Head of caudate nucleus (tissue), 42 donors: ENCODE data around the gene ASCL2.
"Not testable (repeated sequence)": the region's sequence is repeated elsewhere in the genome, so short reads cannot be mapped to it uniquely, and the experiment has no call there.

ENCODE experiments used
- DNase-seq, 42 donors: peaks; one replicate each; pipeline versions ENCODE4 v3.0.0 to v3.0.0-alpha.2; 2020 to 2021; ENCODE audit warnings: mixed read lengths in 7 of 42
- intact Hi-C: fragments of 100-400 bp; cut with DNase I; formaldehyde crosslinking; loops from one replicate; pipeline ENCODE4 v1.15.0; 2022

The ASCL2 gene

DNA sequence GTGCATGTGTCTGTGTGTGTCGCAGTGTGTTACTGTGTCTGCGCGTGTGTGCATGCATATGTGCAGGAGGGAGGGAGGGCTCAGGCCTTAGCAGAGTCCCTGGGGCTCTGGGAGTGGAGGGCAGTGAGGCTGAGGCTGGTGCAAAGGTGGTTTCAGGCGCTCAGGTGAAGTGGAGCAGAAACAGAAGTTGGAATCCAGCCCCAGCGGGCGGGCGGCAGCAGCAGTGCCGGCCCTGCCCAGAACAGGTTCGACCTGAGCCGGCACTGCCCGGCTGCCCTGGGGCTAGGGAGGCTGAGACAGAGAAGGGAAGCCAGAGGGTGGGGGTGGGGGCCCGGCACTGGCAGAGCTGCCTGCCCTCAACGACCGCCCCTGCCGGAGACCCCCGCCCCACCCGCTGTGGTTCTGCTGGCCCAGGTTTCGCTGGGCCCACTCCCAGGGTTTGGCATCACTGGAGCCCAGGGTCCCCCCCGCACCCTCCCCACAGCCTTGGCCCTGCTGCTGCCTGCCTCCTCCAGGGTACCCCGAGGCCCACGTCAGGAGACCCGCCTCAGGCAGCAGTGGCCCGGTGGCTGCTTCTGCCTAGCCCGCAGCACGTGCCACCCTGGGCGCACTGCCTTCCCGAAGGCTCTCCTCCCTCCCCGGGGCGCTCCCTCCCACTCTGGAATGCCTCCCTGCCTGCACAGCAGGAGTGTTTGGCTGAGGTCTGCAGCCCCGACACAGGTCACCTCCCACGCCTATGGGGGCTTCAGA, 13.3 kb downstream of the ASCL2 start:
- intact Hi-C loops, result no loop called here
- peak in 5 of 42 donors; percentile 12 to 34 (median 27) for DNase-seq

GRCh38 chr11:2256293-2256913, 14.0 kb downstream of the ASCL2 start:
- peak in 2 of 42 donors; percentile 9 to 29 for DNase-seq
- intact Hi-C loops, result no loop called here

GRCh38 chr11:2252018-2252417, 18.4 kb downstream of the ASCL2 start:
- intact Hi-C loops, result no loop called here
- DNase-seq, result peak in 4 of 42 donors; percentile 7 to 28 (median 11)

DNA sequence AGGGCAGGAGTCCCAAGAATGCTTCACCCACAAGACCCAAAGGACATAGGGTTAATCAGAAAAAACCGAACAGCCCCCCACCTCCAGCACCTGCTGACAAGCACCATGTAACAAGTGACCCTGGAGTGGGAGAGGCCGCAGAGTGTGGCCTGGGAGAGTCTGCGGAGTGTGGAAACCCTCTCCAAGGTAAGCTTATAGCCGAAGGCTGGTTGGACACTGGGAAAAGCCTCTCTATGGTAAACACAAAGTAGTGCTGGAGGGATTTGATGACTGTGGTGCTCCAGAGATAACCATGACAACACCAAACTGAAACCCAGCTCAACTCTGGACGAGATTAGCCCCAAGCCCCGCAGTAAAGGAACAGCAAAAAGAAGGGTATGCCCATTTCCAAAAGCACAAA, 19.2 kb downstream of the ASCL2 start:
- intact Hi-C loops, result no loop called here
- peak in 1 of 42 donors; percentile 4 for DNase-seq

DNA sequence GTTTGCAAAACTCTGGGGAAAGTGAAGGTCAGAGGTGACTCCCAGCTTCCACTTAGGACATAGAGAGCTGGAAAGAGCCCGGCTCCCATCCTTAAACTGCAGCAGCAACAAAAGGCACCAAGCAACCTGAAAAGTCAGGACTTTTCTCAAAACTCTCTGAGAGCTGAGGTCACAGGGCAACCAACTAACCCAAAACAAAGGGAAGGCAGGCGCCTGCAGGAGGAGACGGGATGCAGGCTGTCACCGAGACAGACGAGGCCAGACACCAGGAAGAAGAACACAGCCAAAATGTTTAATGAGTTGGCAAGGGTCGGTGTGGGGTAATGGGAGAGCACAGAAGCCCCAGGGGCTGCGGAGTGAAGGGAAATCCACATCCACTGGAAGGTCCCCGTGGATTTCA, 19.9 kb downstream of the ASCL2 start:
- intact Hi-C loops, result no loop called here
- DNase-seq, result no peak

GRCh38 chr11:2250041-2250440, 20.3 kb downstream of the ASCL2 start:
- intact Hi-C loops, result no loop called here

DNA sequence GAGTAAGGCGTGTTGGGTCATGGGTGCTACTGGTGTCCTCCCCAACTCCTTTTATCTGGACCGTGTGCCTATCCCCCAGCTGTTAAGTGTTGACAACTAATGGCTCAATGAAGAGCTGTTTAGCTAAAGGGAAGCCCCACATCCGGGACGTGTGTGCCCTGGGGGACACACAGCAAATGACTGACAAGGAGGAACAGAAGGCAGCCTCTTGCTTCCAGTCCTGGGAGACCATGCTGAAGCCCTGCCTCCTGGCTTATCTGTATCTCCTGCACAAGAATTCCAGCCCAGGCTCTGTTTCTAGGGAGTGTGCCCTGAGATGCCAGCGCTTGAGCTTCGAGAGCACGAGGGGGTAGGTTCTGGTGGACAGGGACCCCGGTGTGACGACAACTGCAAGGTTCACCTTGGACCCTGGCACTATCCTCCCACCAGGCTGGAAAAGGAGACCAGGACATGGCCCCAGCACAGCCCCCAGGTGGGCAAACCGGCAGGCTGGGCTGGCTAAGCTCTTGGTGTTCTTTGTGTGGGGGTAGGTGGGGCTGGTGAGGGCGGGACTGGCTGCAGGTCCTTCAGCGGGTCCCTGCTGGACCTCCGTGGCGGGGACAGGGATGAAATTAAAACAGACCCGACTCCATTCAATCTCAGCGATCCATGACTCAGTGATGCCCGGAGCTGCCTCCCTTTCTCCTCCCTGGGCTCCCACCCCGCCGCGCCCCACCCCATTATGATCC, 21.0 kb downstream of the ASCL2 start:
- intact Hi-C loops, result no loop called here
- DNase-seq, result peak in 1 of 42 donors; percentile 7

More at GRCh38 chr11:2250041-2250440, 20.3 kb downstream of the ASCL2 start:
- DNase-seq, result peak in 1 of 42 donors; percentile 2

DNA sequence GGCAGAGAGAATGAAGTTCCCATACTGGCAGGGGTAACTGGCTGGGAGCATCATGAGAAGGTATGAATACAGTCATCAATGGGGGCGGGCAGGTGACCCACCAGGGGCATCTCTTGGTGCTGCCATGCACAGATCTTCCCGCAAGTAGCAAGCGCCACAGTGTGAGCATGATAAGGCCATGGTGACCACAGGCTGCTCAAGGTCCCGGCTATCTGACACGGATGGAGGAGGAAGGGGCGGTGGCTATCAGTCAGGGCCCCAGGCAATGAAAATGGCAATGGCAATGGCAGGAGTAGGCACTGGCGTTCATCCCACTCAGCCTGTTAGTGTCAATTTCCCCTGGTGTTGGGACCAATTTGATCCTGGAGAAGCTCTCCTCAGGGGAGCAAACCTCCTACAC, 21.6 kb downstream of the ASCL2 start:
- intact Hi-C loops, result no loop called here
- DNase-seq, result no peak

DNA sequence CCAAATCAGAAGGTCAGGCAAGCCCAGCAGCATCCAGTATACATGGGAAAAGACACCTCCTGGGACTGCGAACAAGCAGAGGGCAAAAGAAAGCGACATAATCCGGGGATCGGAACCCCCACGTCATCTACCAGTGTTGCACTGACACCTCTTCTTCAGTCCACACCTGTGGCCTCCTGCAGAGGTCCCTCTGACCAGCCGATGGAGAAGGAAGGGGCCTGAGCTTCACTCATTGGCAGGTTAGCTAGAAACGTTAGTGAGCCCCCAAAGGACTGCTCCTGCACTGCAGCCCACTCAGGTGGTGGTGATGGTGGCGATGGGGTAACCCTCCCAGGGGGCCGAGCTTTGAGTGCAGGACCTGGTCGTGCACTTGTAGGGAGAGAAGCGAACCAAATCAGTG, 22.1 kb downstream of the ASCL2 start:
- DNase-seq, result no peak
- intact Hi-C loops, result no loop called here

DNA sequence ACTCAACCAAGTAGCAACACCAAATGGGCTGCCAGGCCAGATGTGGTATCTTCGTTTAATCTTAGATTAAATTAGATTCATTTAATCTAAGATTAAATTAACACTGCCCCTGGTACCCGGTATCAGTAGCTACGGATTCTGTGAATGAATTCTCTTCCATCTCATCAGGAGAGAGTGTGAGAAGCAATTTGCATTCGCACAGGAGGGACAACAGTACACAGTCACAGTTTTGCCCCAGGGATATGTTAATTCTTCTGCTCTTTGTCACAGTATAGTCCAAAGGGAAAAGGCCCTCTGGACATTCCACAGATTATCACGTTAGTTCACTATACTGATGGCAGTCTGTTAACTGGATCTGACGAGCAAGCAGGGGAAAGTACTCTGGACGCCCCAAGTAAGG, 22.9 kb downstream of the ASCL2 start:
- DNase-seq, result no peak
- intact Hi-C loops, result no loop called here

DNA sequence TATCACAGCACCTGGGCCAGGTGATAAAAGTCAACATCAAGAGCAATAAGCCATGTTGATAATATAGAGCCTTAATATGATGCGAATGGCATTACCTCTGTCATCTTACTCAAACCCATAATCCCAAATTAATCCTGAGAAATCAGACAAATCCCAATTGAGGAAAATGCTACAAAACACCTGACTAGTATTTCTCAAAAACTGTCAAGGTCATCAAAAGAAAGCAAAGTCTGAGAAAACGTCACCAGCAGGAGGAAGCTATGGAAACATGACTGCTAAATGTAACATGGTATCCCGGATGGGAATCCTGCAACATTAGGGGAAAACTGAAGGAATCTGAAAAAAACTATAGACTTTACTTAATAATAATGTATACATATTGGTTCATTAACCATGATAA, 29.6 kb downstream of the ASCL2 start:
- no peak for DNase-seq
- intact Hi-C loops, result no loop called here

DNA sequence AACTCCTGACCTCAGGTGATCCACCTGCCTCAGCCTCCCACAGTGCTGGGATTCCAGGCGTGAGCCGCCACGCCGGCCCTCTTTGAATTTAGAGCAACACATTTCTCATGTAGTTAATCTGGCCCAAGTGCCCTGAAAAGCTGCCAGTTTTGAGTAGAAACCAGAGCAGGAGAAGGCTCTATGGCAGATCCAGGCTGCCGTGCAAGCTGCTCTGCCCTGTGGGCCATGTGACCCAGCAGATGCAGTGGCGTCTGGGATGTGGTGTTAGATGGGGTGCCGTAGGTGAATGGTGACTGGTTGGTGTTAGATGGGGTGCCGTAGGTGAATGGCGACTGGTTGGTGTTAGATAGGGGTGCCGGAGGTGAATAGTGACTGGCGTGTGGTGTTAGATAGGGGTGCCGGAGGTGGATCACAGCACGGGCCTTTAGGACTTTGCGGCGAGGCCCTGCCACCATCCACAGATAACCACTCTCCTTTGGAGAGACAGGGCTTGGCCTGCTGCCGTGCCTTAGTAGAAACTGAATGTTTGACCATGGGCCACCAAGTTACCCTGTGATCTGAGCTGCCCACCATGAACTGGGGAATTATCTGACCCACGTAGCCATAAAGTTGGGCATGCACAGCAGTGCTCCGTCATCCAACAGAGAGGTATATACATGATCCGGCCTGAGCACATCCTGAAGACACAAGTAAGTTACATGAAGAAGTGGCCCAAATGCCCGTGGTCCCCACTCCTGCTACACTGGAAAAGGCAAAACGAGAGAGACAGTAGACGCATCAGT, 32.7 kb downstream of the ASCL2 start:
- DNase-seq, result no peak
- intact Hi-C loops, result no loop called here

DNA sequence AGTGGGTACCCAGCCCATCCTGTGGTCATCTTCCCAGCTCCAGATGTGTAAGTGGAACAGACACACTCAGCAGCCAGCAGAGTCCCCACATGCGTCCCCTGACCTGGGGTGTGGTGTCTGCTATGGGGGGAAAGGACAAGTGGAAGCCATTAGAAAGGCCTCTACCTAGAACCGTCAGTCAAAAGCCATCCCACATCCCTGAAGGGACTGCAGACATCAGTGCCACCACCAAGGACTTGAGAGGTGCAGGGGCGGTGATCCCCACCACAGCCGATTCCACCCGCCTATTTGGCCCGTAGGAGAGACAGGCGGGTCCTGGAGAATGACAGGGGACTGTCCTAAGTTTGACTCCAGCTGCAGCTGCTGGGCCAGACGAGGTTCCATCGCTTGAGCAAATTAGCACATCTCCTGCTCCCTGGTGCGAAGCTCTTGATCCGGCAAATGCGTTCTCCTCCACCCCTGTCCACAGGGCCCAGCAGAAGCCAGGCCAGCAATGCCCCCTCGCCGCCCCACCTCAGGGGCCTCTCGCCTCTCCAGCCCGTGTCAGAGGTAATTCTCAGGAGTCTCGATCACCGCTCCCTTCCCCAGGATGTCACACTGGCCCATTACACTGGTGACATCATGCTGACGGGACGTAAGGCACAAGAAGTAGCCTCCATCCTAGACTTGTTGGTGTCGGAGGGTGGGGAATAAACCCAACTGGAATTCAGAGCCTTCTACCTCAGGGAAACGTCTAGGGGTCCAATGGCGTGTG, 33.8 kb downstream of the ASCL2 start:
- DNase-seq, result not testable (repeated sequence)

DNA sequence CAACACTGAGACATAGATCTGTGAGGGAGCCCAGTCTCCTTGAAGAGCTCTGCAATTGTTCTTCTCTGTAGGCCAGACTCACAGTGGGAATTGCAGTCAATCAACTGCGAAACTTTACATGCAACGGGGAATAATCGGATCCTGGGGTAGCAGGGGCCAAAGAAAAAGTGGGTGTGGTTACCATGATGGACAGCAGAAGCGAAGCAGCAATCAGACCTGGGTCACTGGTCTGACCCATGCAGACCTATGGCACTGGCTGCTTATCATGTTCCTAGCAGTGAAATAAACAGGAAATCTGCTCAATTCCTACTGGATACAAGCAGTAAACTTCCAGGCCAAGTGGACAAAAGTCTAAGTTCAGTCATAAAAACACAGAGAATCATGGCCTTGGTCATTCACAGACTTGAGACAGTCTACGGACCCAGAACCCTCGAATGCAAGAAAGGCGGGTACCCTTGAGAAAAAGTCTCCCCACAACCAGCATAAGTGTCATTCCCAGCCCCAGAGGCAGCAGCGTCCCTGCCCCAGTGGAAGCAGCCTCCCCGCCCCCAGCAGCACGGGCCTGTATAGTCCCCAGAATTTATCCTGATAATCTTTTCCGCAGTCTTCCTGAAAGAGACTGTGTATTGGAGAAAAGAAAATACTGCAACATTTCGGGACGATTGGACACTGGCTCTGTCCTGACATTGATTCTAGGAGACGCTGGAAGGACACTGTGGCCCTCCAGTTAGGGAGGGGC, 34.6 kb downstream of the ASCL2 start:
- no peak for DNase-seq
- intact Hi-C loops, result no loop called here

More for the DNA sequence above, 33.8 kb downstream of the ASCL2 start:
- intact Hi-C loops, result not testable (repeated sequence)

- intact Hi-C loops, result no loop called here
These were observed 35.4 kb downstream of the ASCL2 start for GRCh38 chr11:2234963-2235362.

DNA sequence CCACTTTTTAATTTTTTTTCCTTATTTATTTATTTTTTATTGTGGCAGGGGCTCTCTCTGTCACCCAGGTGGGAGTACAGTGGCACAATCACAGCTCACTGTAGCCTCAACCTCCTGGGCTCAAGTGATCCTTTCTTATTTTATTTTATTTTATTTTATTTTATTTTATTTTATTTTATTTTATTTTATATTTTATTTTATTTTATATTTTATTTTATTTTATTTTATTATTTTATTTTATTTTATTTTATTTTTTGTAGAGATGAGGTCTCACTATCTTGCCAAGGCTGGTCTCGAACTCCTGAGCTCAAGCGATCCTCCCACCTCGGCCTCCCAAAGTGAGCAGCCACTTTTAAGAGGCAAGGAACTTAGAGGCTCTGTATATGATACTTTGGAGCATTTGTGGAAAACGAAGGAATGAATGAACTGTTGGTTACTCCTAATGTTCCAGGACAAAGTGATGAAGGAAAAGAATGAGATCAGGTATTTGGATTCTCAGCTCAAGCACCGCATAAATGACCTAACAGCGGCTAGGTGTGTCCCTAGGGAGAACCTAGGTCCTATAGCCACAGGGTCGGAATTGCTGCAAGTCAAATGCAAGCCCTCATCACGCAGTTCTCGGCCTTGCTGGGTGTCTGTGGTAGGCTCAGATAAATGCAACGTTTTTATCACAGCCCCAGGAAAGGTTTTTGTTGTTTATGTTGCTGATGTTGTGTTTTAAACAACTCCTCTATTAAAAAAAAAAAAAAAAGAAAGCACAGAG, 36.5 kb downstream of the ASCL2 start:
- intact Hi-C loops, result no loop called here
- no peak for DNase-seq

More at GRCh38 chr11:2234963-2235362, 35.4 kb downstream of the ASCL2 start:
- DNase-seq, result no peak

- DNase-seq, result no peak
- intact Hi-C loops, result no loop called here
These were observed 40.6 kb downstream of the ASCL2 start for GRCh38 chr11:2229713-2230297.
